Transverse colon (tissue), 4 donors: ENCODE measurements around the gene ACP5. TPM values are rescaled to one million over a fixed set of nuclear protein-coding genes. Genes with fewer than 3 reads are reported as not detected.

Experiments
- DNase-seq: peaks from one replicate; pipeline ENCODE4 v3.0.0-alpha.2; 2019
- H3K27ac ChIP-seq, 4 donors: fragments of 200-600 bp; sonication (generic); 2 replicates each; pipeline ENCODE4 v1.5.1; 2016 to 2018; ENCODE audit warnings: inconsistent platforms in 4 of 4
- H3K27me3 ChIP-seq: fragments of 200-600 bp; sonication (generic); 2 replicates; pipeline ENCODE4 v1.5.1; 2017; ENCODE audit warnings: inconsistent platforms
- H3K36me3 ChIP-seq, 4 donors: fragments of 200-600 bp; sonication (generic); 2 replicates each; pipeline ENCODE4 v1.5.1; 2017 to 2019; ENCODE audit warnings: inconsistent platforms in 4 of 4
- H3K4me1 ChIP-seq, 4 donors: fragments of 200-600 bp; sonication (generic); 2 replicates each; pipeline ENCODE4 v1.5.1; 2017 to 2020; ENCODE audit warnings: inconsistent platforms in 4 of 4
- H3K4me3 ChIP-seq, 4 donors: fragments of 200-600 bp; sonication (generic); 1 replicate in 1 of 4; 2 replicates in 3 of 4; pipeline versions ENCODE4 v1.5.1 to v1.6.1; 2017 to 2019; ENCODE audit warnings: inconsistent platforms in 4 of 4
- H3K9me3 ChIP-seq, 2 donors: fragments of 200-600 bp; sonication (generic); 2 replicates each; pipeline ENCODE4 v1.5.1; 2017 to 2019; ENCODE audit warnings: inconsistent platforms in 2 of 2
- EP300 ChIP-seq: sonication (generic); formaldehyde crosslinking; IDR thresholded peaks from one replicate; pipeline ENCODE4 v1.6.1; 2017; ENCODE audit warnings: antibody characterized with exemption, low read depth
- POLR2A ChIP-seq: fragments of 450-650 bp; IDR thresholded peaks from one replicate; pipeline ENCODE4 v1.6.1; 2016; ENCODE audit warnings: antibody characterized with exemption, mild to moderate bottlenecking, moderate library complexity
- POLR2AphosphoS5 ChIP-seq, 3 donors: sonication (generic); formaldehyde crosslinking; IDR thresholded peaks; one replicate each; pipeline ENCODE4 v1.6.1; 2016; ENCODE audit warnings: antibody characterized with exemption in 3 of 3
- WGBS, 2 donors: methylation state at CpG; one replicate each; pipeline ENCODE4 v1.1.5; 2018; ENCODE audit warnings: low coverage in 1 of 2; 5-methylcytosine and 5-hydroxymethylcytosine counted together
- in situ Hi-C, 4 donors: fragments of 200-750 bp; cut with MboI; loops; one replicate each; pipeline versions ENCODE4 v1.15.0 to v1.15.1; 2017; ENCODE audit warnings: low sequenced_read_pairs in 3 of 4, low pct_ligation_motif_present in 1 of 4, low pct_unique_long_range_greater_than_20kb in 1 of 4
- intact Hi-C: fragments of 100-400 bp; cut with DNase I; formaldehyde crosslinking; loops from one replicate; pipeline ENCODE4 v1.15.1; 2023; ENCODE audit warnings: low total_unique reads
- total RNA-seq, 4 donors: library from RNA; depleted of rRNA; stranded (reverse); fragments of >200 nt; gene quantifications; one replicate each; pipeline ENCODE4 v1.1.0, GENCODE V29; 2016
- TF ChIP-seq, protein P1 (sequence below), 5 experiments: fragments of 200-600 bp in 3 of 5; fragments of 450-650 bp in 2 of 5; sonication (generic) in 3 of 5; IDR thresholded peaks; 1 replicate in 2 of 5; 2 replicates in 3 of 5; pipeline ENCODE4 v1.5.1; 2016 to 2017; ENCODE audit warnings: antibody characterized with exemption in 5 of 5, inconsistent platforms in 3 of 5, mild to moderate bottlenecking in 2 of 5, moderate library complexity in 1 of 5

Gene ACP5
- total RNA-seq, 4 donors from 2014 or later, result 10.5 to 60.2 (median 22.4) TPM

DNA sequence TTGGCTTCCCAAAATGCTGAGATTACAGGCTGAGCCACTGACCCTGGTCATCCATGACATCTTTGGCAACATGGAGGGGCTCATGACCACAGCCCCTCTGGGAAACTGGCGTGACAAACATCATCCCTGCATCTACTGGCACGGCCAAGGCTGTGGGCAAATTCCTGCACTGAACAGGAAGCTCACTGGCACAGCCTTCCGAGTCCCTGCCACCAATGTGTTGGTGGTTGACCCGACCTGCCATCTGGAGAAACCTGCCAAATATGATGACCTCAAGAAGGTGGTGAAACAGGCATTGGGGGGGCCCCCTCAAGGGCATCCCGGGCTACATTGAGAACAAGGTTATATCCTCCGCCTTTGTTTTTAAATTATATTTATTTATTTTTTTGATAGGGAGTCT, 8.9 kb upstream of the ACP5 start:
- Histone ChIP-seq H3K27me3 (no peaks in the 10 kb centered on the region), H3K36me3 (no peaks in the 10 kb centered on the region), H3K4me3 (no peak overlapping the region), H3K4me1 (peaks cover 0 to 16% (median 7%) of the 10 kb centered on the region in 4 donors), H3K27ac (no peak overlapping the region), H3K9me3 (no peaks in the 10 kb centered on the region)
- no peak for DNase-seq
- in situ Hi-C loops (no loop called here), intact Hi-C loops (no loop called here)
- TF ChIP-seq EP300 (no peak), POLR2A (no peak), POLR2AphosphoS5 (IDR thresholded peaks at IDR 0.05) (no peak)
- TF ChIP-seq, protein P1, sequence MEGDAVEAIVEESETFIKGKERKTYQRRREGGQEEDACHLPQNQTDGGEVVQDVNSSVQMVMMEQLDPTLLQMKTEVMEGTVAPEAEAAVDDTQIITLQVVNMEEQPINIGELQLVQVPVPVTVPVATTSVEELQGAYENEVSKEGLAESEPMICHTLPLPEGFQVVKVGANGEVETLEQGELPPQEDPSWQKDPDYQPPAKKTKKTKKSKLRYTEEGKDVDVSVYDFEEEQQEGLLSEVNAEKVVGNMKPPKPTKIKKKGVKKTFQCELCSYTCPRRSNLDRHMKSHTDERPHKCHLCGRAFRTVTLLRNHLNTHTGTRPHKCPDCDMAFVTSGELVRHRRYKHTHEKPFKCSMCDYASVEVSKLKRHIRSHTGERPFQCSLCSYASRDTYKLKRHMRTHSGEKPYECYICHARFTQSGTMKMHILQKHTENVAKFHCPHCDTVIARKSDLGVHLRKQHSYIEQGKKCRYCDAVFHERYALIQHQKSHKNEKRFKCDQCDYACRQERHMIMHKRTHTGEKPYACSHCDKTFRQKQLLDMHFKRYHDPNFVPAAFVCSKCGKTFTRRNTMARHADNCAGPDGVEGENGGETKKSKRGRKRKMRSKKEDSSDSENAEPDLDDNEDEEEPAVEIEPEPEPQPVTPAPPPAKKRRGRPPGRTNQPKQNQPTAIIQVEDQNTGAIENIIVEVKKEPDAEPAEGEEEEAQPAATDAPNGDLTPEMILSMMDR (IDR thresholded peaks at IDR 0.05), result no peak
- 79 to 81% methylated on average over 2 to 6 of the region's 6 CpGs for WGBS, 2 donors

DNA sequence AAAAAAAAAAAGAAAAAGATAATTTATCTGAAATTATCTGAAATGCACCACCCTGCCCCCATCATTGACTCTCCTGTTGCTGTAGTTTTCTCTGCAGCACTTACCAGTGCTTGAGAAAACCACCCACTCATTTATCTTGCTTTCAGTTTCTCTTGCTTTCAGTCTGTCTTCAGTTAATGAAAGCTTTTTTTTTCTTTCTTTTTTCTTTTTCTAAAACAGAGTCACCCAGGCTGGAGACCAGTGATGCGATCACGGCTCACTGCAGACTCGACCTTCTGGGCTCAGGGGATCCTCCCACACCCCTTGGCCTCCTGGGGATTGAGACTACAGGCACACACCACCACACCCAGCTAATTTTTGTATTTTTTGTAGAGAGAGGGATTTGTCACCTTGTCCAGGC, 4.3 kb upstream of the ACP5 start:
- intact Hi-C loops (no loop called here), in situ Hi-C loops (no loop called here)
- Histone ChIP-seq H3K27ac (peak overlapping the region; percentile 51 to 62 (median 56)), H3K36me3 (no peaks in the 10 kb centered on the region), H3K4me1 (peaks cover 0 to 26% (median 13%) of the 10 kb centered on the region in 4 donors), H3K9me3 (no peaks in the 10 kb centered on the region), H3K4me3 (no peak overlapping the region), H3K27me3 (peaks cover 10% of the 10 kb centered on the region)
- 30 to 44% methylated on average over 3 of the region's 3 CpGs for WGBS, 2 donors
- TF ChIP-seq POLR2A (no peak), EP300 (no peak), POLR2AphosphoS5 (IDR thresholded peaks at IDR 0.05) (no peak)
- TF ChIP-seq, protein P1 (IDR thresholded peaks at IDR 0.05), result no peak
- peak; percentile 25 for DNase-seq

DNA sequence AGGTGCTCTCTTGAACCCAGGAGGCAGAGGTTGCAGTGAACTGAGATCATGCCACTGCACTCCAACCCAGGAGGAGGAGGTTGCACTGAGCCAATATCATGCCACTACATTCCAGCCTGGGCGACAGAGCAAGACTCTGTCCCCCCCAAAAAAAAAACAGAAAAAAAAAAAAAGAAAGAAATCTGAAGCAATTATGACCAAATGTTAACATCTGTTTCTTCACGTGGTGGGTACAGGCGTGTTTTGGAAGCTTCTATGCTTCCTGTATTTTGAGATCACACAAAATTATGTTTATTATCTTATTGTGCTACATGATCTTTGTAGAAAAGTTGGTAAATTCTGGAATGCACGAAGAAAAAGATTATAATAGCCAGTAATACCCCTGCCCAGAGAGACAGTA, 2.7 kb upstream of the ACP5 start:
- Histone ChIP-seq H3K36me3 (no peaks in the 10 kb centered on the region), H3K4me1 (peaks cover 0 to 26% (median 13%) of the 10 kb centered on the region in 4 donors), H3K9me3 (no peaks in the 10 kb centered on the region), H3K4me3 (no peak overlapping the region), H3K27me3 (peaks cover 10% of the 10 kb centered on the region), H3K27ac (peak overlapping the region in 3 of 4 donors; percentile 62 to 72 (median 72))
- WGBS, 2 donors, result 63 to 69% methylated on average over 4 of the region's 4 CpGs
- TF ChIP-seq POLR2AphosphoS5 (IDR thresholded peaks at IDR 0.05), result no peak
- TF ChIP-seq EP300, result no peak
- no peak for TF ChIP-seq POLR2A
- TF ChIP-seq, protein P1 (IDR thresholded peaks at IDR 0.05), result no peak
- in situ Hi-C loops, result no loop called here
- intact Hi-C loops, result no loop called here
- no peak for DNase-seq

DNA sequence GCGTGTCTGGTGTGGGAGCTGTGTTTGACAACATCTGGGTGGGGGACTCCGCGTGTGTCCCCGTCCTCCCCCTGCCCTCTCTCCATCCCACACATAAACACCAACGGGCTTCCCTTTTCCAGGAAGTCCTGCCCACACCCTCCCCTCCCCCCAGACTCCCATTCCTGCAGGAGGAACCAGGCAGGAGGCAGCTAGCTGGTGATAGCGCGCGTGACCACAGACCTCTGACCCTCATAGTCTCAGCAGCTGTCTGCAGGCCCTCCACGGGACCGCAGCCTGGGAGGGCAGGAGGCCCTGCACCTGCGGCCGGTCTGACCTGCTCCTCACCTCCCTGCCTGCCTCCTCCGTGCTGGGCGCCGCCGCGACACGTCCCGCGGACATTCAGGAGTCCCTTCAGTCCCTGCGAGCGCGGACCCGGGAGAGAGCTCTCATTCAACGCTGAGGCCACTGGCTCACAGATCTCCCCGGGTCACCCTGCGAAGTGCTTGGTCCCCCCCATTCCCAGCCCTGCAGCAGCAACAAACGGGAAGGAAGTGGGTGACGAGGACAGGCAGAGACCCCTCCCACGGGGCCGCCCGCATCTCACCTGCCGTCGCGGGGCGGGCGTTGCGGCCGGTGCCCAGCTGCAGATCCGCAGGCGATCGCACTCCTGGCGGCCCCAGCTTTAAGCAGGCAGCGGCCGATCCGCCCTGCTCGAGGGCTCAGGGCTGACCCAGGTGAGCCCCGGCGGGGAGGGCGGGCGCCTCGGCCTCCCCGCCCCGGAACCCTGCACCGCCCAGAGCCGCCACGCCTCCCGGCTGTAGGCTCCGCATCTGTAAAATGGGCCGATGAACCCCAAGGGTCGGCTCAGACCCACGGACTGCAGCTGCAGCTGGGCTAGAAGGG, 1.1 kb upstream of the ACP5 start:
- peaks cover 10% of the 10 kb centered on the region for H3K27me3 ChIP-seq

More for the DNA sequence above, 1.1 kb upstream of the ACP5 start:
- WGBS, 2 donors, result 14% methylated on average over 58 of the region's 62 CpGs; no CpG with 5 or more reads in 1 of the 2 donors
- intact Hi-C loops, result no loop called here
- Histone ChIP-seq H3K9me3 (no peaks in the 10 kb centered on the region), H3K27ac (peak overlapping the region; percentile 39 to 72 (median 68)), H3K4me1 (peaks cover 0 to 26% (median 13%) of the 10 kb centered on the region in 4 donors), H3K36me3 (no peaks in the 10 kb centered on the region), H3K4me3 (peak overlapping the region; percentile 4 to 59 (median 32))
- no peak for TF ChIP-seq EP300
- TF ChIP-seq POLR2AphosphoS5 (IDR thresholded peaks at IDR 0.05), result peak in 2 of 3 donors; percentile 3 to 20
- TF ChIP-seq POLR2A, result no peak
- DNase-seq, result peak; percentile 61
- in situ Hi-C loops, result no loop called here
